GM12891 (cell line): ENCODE data around the gene CDCA7.
"Not testable (repeated sequence)": the region's sequence is repeated elsewhere in the genome, so short reads cannot be mapped to it uniquely, and the experiment has no call there.

Source experiments
- DNase-seq: peaks from one replicate; pipeline ENCODE4 v3.0.0; 2011; ENCODE audit warnings: low spot score; ENCODE audit not compliant: insufficient read length
- FAIRE-seq: peaks from 2 replicates; lab custom pipeline; 2011; peaks lifted over from hg19 to GRCh38; lab: Jason Lieb, UNC
- PAX5 ChIP-seq: IDR thresholded peaks from 2 replicates; pipeline ENCODE4 v1.6.1; 2011; ENCODE audit warnings: low read length, moderate library complexity, mild to moderate bottlenecking; ENCODE audit not compliant: insufficient read depth, severe bottlenecking
- POLR2A ChIP-seq: IDR thresholded peaks from 2 replicates; pipeline ENCODE4 v1.6.1; 2011; ENCODE audit warnings: low read depth, low read length, control low read depth
- POLR2AphosphoS5 ChIP-seq: IDR thresholded peaks from 2 replicates; pipeline ENCODE4 v1.6.1; 2011; ENCODE audit warnings: low read depth, low read length, control low read depth
- POU2F2 ChIP-seq: IDR thresholded peaks from 2 replicates; pipeline ENCODE4 v1.6.1; 2011; ENCODE audit warnings: low read depth, mild to moderate bottlenecking, control low read depth, low read length, moderate library complexity
- SPI1 ChIP-seq: IDR thresholded peaks from 2 replicates; pipeline ENCODE4 v1.6.1; 2011; ENCODE audit warnings: low read depth, low read length, control low read depth
- TAF1 ChIP-seq: IDR thresholded peaks from 2 replicates; pipeline ENCODE4 v1.6.1; 2011; ENCODE audit warnings: low read depth, low read length, control low read depth

The CDCA7 gene

DNA sequence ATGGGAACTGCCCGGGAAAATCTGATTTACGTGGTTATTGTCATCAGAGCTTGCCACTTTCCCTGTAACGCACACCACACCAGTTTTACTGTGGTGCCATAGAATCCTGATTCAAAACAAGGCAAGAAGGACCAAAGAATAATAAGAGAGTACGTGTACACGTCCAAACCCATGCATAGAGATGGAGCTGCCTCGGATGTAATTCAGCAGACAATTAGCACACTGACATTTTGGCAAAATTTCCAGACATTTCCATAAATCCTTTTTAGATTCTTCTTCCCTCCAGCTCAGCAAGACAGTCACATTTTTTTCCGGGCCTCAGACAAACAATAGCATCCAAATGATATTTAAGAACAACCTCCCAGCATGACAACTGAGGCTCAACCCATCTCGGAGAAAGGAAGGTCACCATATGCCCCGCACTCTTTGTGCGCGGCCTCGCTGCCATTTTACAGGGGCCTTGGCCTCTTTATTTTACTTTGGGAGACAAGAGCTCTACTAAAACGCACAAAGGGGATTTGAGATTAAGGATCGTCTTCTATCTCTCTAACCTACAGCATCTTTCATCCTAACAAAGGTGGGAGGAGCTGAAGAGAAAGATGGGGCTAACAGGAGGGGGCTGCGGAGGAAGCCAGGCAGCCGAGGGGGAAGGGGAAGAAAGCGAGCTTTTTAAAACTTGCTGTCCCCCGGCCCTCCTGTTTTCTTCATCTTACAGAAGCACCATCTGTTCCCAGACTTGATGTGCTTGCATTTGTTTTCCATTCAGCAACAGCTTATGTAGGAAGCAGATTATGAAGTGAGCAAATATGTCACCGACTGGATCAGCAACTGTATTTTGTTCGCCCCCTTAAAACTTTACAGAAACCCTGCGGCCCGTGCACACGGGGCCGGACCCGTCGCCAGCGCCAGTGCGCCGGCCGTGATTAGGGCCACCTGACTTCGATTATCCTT, 61.0 kb downstream of the CDCA7 start:
- DNase-seq (no peak), FAIRE-seq (no peak)
- TF ChIP-seq POU2F2, result no peak

DNA sequence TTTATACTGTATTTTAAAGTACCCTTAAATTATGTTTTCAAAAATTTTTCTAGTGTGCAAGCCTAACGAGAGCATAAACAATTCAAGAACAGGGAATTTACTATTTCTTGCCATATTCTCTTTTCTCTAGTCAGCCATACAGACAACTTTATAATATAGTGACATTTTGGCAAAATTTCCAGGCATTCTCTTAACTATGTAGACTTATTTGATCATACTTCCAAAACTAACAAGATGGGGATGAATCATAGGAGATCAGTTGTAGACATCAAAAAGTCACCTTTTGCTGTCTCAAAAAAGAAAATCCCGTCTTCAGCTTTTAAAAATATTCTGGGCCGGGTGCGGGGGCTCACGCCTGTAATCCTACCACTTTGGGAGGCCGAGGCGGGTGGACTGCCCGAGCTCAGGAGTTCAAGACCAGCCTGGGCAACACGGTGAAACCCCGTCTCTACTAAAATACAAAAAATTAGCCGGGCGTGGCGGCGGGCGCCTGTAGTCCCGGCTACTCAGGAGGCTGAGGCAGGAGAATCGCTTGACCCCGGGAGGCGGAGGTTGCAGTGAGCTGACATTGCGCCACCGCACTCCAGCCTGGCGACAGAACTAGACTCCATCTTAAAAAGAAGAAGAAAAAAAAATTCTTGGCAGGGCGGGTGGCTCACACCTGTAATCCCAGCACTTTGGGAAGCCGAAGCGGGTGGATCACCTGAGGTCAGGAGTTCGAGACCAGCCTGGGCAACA, 61.9 kb downstream of the CDCA7 start:
- not testable (repeated sequence) for DNase-seq, FAIRE-seq

DNA sequence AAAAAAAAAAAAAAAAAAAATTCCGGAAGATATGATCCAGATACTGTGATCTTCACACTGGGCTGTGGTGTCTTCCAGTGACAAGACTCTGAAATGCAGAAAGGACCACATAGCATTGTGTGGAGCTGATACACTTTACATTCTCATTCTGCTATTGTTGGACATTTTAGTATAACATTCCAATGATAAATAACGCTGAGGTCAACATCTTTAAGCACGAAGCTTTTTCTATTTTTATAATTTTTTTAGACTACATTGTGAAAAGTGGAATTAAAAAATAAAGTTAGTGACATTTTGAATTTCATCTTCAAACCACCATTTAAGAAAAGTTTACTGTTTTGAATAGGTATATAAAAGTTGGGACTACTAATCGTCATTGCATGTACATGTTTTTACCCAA, 62.7 kb downstream of the CDCA7 start:
- FAIRE-seq, result no peak
- no peak for TF ChIP-seq SPI1
- TF ChIP-seq POU2F2, result no peak
- TF ChIP-seq TAF1, result no peak
- no peak for DNase-seq

DNA sequence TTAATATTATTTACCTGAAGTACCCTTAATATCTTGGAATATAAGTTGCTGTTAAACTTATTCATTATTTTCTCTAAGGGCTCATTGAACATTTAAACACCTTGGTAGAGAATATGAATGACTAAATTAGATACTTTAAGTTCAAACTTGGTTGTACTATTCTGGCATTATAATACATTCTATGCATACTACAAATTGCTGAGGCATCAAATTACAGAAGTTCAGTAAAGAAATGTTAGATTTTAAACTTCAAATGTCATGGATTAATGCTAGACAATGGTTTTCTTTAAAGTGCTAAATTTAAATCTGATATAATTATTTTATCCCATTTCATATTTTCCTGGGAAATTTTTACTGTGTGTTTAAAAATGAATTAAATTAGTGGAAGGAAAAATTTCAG, 63.1 kb downstream of the CDCA7 start:
- FAIRE-seq (no peak), DNase-seq (no peak)
- TF ChIP-seq TAF1, result no peak
- TF ChIP-seq POLR2AphosphoS5, result no peak
- no peak for TF ChIP-seq POLR2A
- no peak for TF ChIP-seq POU2F2
- no peak for TF ChIP-seq PAX5
- no peak for TF ChIP-seq SPI1
